LNCaP clone FGC (cell line): ENCODE measurements around the gene PPP1R36.

ENCODE experiments used
- DNase-seq: peaks from one replicate; pipeline ENCODE4 v3.0.0-alpha.2; 2011; ENCODE audit warnings: low read depth
- H3K4me3 ChIP-seq: 2 replicates; pipeline ENCODE4 v1.5.1; 2011; ENCODE audit warnings: mild to moderate bottlenecking, low read depth, low read length, control low read depth
- CTCF ChIP-seq: IDR thresholded peaks from 2 replicates; pipeline ENCODE4 v1.5.1; 2012; ENCODE audit warnings: mild to moderate bottlenecking; ENCODE audit not compliant: control insufficient read depth, insufficient read depth; ENCODE audit errors: extremely low read depth

PPP1R36 gene

DNA sequence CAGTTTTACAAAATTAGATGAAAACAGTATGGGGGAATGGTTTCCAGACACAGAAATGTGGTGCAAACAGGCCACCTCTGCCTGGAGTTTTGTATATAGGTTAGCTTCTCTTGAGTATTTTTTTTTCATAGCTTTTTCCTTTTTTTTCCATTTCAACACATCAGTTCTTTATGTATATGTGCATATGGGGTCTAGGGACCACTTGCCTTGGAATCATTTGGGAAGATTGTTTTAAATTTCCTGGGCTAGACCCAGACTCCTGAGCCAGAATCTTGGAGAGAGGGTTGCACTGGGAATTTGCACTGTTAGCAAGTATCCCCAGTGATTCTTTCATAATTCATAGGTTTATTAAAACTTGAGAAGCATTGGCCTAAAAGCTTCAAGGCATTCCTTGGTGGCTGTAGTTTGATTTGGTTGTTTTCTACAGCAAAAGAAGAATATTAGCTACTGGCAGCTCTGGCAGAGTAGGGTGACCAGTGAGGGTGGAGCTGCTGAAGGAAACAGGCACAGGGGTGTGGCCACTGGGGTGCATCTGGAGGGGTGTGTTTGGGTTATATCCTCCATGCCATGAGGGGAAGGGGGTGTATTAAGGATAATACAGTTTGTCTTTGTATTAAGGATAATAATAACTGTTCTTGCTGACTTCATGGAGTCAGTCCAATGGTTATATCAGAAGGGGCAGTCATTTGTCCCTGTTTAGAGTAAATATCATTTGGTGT is 22.8 kb downstream of the PPP1R36 start:
- no peak for TF ChIP-seq CTCF
- H3K4me3 ChIP-seq: no peak overlapping the region
- DNase-seq: no peak

- TF ChIP-seq CTCF: no peak
- H3K4me3 ChIP-seq: no peak overlapping the region
- no peak for DNase-seq
Observed at GRCh38 chr14:64573109-64573508, 23.3 kb downstream of the PPP1R36 start.

GRCh38 chr14:64574371-64575107 is 24.8 kb downstream of the PPP1R36 start:
- no peak for TF ChIP-seq CTCF

DNA sequence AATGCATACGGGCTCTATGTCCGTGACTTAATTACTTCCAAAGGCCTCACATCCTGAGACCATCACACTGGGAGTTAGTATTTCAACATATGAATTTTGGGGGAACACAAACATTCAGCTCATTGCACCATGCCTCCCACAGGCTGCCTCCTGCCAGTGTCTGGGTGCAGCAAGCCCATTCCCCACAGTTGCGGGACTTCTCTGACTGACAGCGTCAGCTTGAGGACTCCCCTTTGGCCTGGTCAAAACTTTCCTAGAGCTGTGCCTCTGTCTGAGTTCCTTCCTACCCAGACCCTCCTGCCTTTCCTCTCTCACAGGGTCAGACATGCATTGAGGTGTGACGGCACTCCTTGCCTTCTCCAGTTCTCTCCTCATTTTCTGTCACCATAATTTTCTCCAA is 27.4 kb downstream of the PPP1R36 start:
- no peak for TF ChIP-seq CTCF
- no peak for DNase-seq
- no peak overlapping the region for H3K4me3 ChIP-seq

More at GRCh38 chr14:64574371-64575107, 24.8 kb downstream of the PPP1R36 start:
- H3K4me3 ChIP-seq: no peak overlapping the region
- DNase-seq: no peak

DNA sequence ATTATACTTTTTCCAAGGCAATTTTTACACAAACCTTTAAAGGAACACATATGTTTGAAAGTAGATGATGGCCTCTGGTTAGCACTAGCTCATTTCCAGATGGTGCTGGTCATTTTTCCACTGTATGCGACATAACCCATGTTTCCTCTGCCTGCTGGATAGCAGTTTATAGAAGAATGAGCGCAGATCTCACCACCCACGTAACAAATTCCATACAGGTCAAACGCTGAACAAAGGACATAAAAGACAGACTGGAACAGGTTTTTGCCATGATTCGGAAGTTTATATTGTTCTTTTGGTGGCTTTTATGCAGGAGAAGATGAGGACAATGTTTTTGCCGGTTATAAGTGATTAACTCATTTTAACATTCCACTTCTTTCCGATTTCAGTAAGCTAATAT is 30.7 kb downstream of the PPP1R36 start:
- TF ChIP-seq CTCF: no peak
- no peak for DNase-seq
- H3K4me3 ChIP-seq: no peak overlapping the region

DNA sequence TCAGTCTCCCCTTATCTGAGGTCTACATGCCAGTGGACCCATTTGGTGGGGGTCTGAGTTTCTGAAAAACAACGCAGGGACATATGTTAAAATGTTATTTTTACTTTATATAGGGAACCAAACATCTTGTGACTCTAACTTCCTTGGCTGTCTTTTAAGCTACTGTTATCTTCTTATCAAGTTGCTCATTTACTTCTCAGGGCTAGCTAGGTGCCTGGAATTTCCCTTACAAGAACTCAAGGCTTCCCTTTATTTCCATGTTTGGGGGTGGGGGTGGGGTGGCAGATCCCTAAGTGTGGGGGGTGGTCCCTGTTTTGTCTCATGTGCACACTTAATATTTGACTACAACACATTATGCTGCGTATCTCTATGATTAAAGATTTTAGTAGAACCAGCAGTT is 31.6 kb downstream of the PPP1R36 start:
- no peak overlapping the region for H3K4me3 ChIP-seq
- TF ChIP-seq CTCF: no peak
- no peak for DNase-seq
